Smooth muscle cell (in vitro differentiated cells): ENCODE results near the gene TMEM59. TPM values are rescaled to one million over a fixed set of nuclear protein-coding genes. Genes with fewer than 3 reads are reported as not detected.

Experiments
- DNase-seq: peaks from one replicate; lab custom pipeline; 2025; ENCODE audit not compliant: unreplicated experiment; lab: John Stamatoyannopoulos, UW
- H2AFZ ChIP-seq: fragments of 200-600 bp; sonication (generic); 2 replicates; pipeline ENCODE4 v1.6.0; 2016; ENCODE audit warnings: antibody characterized with exemption, low read depth, mild to moderate bottlenecking
- H3F3A ChIP-seq: fragments of 200-600 bp; sonication (generic); 2 replicates; pipeline ENCODE4 v1.6.0; 2017; ENCODE audit warnings: antibody characterized with exemption, low read depth
- H3K27ac ChIP-seq: fragments of 200-600 bp; sonication (generic); 2 replicates; pipeline ENCODE4 v1.5.1; 2016; ENCODE audit warnings: low read depth, mild to moderate bottlenecking
- H3K27me3 ChIP-seq: fragments of 200-600 bp; sonication (generic); 2 replicates; pipeline ENCODE4 v1.6.1; 2016; ENCODE audit warnings: low read depth, mild to moderate bottlenecking
- H3K36me3 ChIP-seq: fragments of 200-600 bp; sonication (generic); 2 replicates; pipeline ENCODE4 v1.5.1; 2016; ENCODE audit warnings: low read depth
- H3K4me1 ChIP-seq: fragments of 200-600 bp; sonication (generic); 2 replicates; pipeline ENCODE4 v1.5.1; 2016; ENCODE audit warnings: low read depth
- H3K4me2 ChIP-seq: fragments of 200-600 bp; sonication (generic); 2 replicates; pipeline ENCODE4 v1.6.0; 2016; ENCODE audit warnings: mild to moderate bottlenecking
- H3K4me3 ChIP-seq: fragments of 200-600 bp; sonication (generic); 2 replicates; pipeline ENCODE4 v1.5.1; 2016; ENCODE audit warnings: mild to moderate bottlenecking
- H3K79me2 ChIP-seq: fragments of 200-600 bp; sonication (generic); 2 replicates; pipeline ENCODE4 v1.6.0; 2016; ENCODE audit warnings: low read depth, mild to moderate bottlenecking
- H3K9ac ChIP-seq: fragments of 200-600 bp; sonication (generic); 2 replicates; pipeline ENCODE4 v1.6.0; 2016; ENCODE audit warnings: low read depth
- H3K9me3 ChIP-seq: fragments of 200-600 bp; sonication (generic); replicated peaks from 2 replicates; pipeline ENCODE4 v1.5.1; 2016; ENCODE audit warnings: low read depth
- H4K20me1 ChIP-seq: fragments of 200-600 bp; sonication (generic); 2 replicates; pipeline ENCODE4 v1.6.0; 2016; ENCODE audit warnings: low read depth
- CTCF ChIP-seq: fragments of 200-600 bp; sonication (generic); IDR thresholded peaks from 2 replicates; pipeline ENCODE4 v1.5.1; 2017; ENCODE audit warnings: borderline replicate concordance, mild to moderate bottlenecking, antibody characterized with exemption; ENCODE audit not compliant: insufficient read depth, poor library complexity, severe bottlenecking
- WGBS: methylation state at CpG from one replicate; pipeline ENCODE4 v1.1.7; 2016; ENCODE audit warnings: low lambda C conversion rate; 5-methylcytosine and 5-hydroxymethylcytosine counted together
- polyA plus RNA-seq: library from polyadenylated mRNA; unstranded; fragments of >200 nt; fragmentation: Nextera tagmentation; extraction: Ambion mirVana; gene quantifications from 2 replicates; pipeline ENCODE4 v1.2.1, GENCODE V29; 2016
- total RNA-seq: library from RNA; depleted of rRNA; stranded (reverse); fragments of >200 nt; gene quantifications from 2 replicates; pipeline ENCODE4 v1.2.3, GENCODE V29; 2014

Gene TMEM59
- total and polyA plus RNA-seq, 2 experiments from 2014 or later: 402 to 444 TPM

DNA sequence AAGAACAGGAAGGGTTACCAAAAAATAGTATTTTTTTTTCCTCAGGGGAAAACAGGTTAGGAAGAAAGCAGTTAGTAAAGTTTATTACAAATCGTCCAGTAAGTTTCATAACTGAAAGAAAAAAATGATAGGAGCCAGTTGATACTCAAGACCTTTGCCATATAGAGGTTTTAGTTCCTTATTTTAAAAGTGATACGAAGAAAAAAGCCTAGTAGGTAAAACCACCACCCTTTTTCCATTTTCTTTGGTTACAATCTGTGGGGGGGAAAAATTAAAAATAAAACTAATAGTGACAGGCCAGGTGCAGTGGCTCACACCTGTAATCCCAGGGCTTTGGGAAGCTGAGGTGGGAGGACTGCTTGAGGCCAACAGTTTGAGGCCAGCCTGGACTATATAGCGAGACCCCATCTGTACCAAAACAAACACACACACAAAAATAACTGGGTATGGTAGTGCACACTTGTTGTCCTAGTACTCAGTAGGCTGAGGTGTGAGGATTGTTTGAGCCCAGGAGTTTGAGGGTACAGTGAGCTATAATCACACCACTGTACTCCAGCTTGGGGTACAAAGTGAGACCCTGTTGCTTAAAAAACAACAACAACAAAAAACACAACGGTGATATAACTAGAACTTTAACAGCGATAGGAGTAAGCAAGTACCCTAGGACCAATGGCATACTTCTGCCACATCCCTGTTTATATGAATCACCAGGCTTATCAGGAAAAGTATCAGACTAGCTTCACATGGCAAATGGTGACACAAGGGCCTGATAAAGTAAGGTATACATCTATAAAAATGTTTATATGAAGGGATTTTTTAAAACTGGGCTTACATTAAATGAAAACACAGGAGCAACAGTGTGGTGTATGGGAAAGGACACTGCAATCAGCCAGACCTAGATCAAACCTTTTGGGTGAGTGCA is 5.4 kb downstream of the TMEM59 start:
- 81% methylated on average over 5 of the region's 5 CpGs for WGBS
- Histone ChIP-seq H2AFZ (no peak overlapping the region), H3K9me3 (no peaks in the 10 kb centered on the region), H3K27me3 (no peaks in the 10 kb centered on the region), H3F3A (peaks cover 1% of the 10 kb centered on the region), H3K4me2 (peak overlapping the region; percentile 4), H3K4me1 (peaks cover 8% of the 10 kb centered on the region), H3K36me3 (peaks cover 4% of the 10 kb centered on the region), H3K27ac (no peak overlapping the region), H3K9ac (no peak overlapping the region), H3K4me3 (no peak overlapping the region), H3K79me2 (peaks cover 73% of the 10 kb centered on the region), H4K20me1 (peaks cover 83% of the 10 kb centered on the region)
- no peak for DNase-seq
- no peak for TF ChIP-seq CTCF

- Histone ChIP-seq H2AFZ (no peak overlapping the region), H3K27ac (no peak overlapping the region)
- WGBS: 81% methylated on average over 7 of the region's 7 CpGs
These were observed 6.2 kb downstream of the TMEM59 start for GRCh38 chr1:54046671-54047383.

GRCh38 chr1:54045496-54045895 is 7.5 kb downstream of the TMEM59 start:
- Histone ChIP-seq H3K79me2 (peaks cover 56% of the 10 kb centered on the region), H4K20me1 (peaks cover 71% of the 10 kb centered on the region), H3K4me2 (no peak overlapping the region), H3K27me3 (no peaks in the 10 kb centered on the region), H3K9me3 (no peaks in the 10 kb centered on the region), H3F3A (no peaks in the 10 kb centered on the region), H2AFZ (no peak overlapping the region), H3K27ac (no peak overlapping the region), H3K4me1 (no peaks in the 10 kb centered on the region), H3K4me3 (no peak overlapping the region), H3K9ac (no peak overlapping the region), H3K36me3 (peaks cover 18% of the 10 kb centered on the region)
- WGBS: 97% methylated on average over 2 of the region's 2 CpGs
- DNase-seq: no peak
- TF ChIP-seq CTCF: no peak

More at GRCh38 chr1:54046671-54047383, 6.2 kb downstream of the TMEM59 start:
- H3K27me3 ChIP-seq: no peaks in the 10 kb centered on the region
- H3K9ac ChIP-seq: no peak overlapping the region
- no peaks in the 10 kb centered on the region for H3F3A ChIP-seq
- H4K20me1 ChIP-seq: peaks cover 83% of the 10 kb centered on the region
- peaks cover 70% of the 10 kb centered on the region for H3K79me2 ChIP-seq
- DNase-seq: no peak
- H3K4me3 ChIP-seq: no peak overlapping the region
- H3K4me1 ChIP-seq: peaks cover 8% of the 10 kb centered on the region
- TF ChIP-seq CTCF: no peak
- peaks cover 10% of the 10 kb centered on the region for H3K36me3 ChIP-seq
- no peak overlapping the region for H3K4me2 ChIP-seq
- no peaks in the 10 kb centered on the region for H3K9me3 ChIP-seq
